Activated CD8-positive, alpha-beta memory T cell treated with anti-CD3 and anti-CD28 coated beads for 48 hours (primary cell): Measurements from ENCODE around the gene ZBTB17.
"Not testable (repeated sequence)": the region's sequence is repeated elsewhere in the genome, so short reads cannot be mapped to it uniquely, and the experiment has no call there.

Experiments used
- DNase-seq, 3 experiments: peaks; one replicate each; pipeline ENCODE4 v3.0.0-alpha.2; 2020; ENCODE audit warnings: low read depth in 2 of 3, low spot score in 2 of 3

ZBTB17 gene

DNA sequence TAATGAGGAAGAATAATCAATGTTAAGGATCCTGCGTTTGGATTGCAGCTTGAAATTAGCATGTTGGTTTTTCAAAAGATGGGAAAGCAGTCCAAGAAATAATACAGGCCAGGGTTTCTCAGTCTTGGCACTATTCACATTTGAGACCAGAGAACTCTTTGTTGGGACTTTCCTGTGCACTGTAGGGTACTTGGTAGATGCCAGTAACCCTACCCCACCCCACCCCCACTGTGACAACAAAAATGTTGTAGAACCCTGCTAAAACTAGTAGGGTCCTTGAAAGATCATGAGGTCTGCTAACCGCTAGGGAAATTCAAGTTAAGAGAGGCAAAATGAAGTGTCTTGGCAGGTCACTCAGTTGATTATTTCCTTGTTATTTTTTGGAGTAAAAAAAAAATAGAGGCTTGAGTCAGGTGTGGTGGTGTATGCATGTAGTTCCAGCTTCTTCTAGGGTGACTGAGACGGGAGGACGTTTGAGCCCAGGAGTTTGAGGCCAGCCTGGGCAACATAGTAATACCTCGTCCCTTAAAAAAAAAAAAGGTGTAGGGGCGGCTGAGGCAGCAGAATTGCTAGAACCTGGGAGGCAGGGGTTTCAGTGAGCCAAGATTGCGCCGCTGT is 75.1 kb downstream of the ZBTB17 start:
- DNase-seq: no peak

DNA sequence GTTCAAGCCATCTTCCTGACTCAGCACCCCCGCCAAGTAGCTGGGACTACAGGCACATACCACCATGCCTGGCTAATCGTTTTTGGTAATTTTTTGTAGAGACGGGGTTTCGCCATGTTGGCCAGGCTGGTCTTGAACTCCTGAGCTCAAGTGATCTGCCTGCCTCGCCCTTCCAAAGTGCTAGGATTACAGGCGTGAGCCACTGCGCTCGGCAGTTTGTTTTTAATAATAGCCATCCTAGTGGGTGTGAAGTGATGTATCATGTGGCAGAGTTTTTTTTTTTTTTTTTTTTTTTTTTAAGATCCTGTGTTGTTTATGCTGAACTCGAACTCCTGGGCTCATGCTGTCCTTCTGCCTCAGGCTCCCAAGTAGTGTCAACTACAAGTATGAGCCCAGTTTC is 76.6 kb downstream of the ZBTB17 start:
- DNase-seq: no peak

DNA sequence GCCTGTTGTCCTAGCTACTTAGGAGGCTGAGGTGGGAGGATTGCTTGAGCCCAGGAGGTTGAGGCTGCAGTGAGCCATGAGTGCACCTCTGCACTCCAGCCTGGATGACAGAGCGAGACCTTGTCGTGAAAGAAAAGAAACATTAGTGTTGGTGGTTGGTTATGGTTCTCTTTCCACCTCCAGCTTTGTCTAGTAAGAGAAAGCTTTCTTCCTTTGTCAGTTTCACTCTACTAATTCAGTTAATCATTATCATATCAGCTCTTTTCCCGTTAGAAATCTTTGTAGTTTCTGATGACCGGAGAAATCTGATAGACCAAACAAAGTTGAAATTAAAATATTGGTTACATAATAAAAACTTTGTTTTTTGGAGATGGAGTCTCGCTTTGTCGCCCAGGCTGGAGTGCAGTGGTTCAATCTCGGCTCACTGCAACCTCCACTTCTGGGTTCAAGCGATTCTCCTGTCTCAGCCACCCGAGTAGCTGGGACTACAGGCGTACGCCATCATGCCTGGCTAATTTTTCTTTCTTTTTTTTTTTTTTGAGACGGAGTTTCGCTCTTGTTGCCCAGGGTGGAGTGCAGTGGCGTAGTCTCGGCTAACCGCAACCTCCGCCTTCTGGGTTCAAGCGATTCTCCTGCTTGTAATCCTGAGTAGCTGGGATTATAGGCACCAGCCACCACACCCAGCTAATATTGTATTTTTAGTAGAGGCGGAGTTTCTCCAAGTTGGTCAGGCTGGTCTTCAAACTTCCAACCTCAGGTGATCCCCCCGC is 78.9 kb downstream of the ZBTB17 start:
- DNase-seq: not testable (repeated sequence)

DNA sequence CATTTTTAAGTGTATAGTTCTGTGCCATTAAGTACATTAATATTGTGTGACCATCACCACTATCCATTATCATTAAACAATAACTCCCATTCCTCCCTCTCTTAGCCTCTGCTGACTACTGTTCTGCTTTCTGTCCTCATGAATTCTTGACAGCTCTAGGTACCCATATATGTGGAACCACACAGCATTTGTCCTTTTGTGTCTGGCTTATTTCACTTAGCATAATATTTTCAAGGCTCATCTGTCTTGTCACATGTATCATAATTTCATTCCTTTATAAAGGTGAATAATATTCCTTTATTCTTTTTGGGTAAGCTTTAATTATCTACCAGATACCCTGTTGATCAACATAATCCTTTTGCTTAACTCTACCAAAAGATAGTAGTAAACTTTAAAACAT is 80.7 kb downstream of the ZBTB17 start:
- DNase-seq: no peak

DNA sequence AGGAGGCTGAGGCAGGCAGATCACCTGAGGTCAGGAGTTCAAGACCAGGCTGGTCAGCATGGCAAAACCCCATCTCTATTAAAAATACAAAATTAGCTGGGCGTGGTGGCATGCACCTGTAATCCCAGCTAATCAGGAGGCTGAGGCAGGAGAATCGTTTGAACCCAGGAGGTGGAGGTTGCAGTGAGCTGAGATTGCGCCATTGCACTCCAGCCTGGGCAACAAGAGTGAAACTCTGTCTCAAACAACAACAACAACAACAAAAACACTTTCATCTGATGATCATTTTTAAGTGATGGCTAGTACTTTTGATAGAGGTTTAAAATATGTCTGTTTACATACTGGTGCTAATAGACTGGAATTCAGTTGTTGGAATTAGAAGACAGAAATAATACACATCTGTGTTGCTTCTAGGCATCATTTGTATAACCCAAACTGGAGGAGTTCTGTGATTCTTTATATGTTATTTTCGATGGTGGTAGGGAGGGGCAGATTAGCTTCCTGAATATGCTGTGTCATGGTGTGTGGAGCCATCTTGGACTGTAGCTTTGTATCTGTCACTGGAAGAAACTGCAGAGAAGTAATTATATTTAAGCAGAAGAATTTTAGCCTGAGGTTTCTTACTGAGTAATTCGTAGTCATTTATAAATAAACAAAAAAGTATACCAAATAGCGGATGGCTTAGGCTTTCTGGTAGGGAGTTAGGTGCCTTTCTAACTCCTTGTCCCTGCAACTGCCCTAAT is 82.9 kb downstream of the ZBTB17 start:
- not testable (repeated sequence) for DNase-seq
